ENCODE measurements around the gene NUP58. TPM values are rescaled to one million over a fixed set of nuclear protein-coding genes. Genes with fewer than 3 reads are reported as not detected.

The NUP58 gene
- total and polyA plus RNA-seq, 4 donors, result 25.6 to 82.5 (median 54.0) TPM

DNA sequence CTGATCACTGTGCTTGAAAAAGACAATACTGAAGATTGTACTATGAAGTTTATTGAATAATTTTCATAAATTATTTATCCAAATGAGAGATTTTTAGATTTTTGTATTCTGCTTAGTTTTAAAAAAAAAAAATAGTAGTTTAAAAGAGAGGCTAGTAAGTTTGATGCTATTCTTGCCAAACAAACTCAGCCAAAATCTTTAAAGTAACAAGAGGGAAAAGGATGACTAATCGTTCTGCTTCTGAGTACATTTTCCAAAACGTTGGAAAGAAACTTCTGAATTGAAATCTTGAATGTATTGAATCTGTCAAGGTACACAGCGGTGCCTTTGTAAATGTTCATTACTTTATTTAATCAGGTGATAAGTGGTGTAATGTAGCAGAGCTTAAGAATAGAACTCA lies 34.4 kb downstream of the NUP58 start:
- Histone ChIP-seq H3K9me3 (ENCODE audit: control insufficient read depth in 4 of 4, insufficient read depth in 3 of 4, low read length in 3 of 4) (no peaks in the 10 kb centered on the region), H3K4me1 (ENCODE audit: control insufficient read depth in 5 of 5, insufficient read depth in 5 of 5, low read length in 5 of 5) (no peaks in the 10 kb centered on the region), H3K4me3 (no peak overlapping the region), H3K36me3 (ENCODE audit: control insufficient read depth in 4 of 4, insufficient read depth in 4 of 4, low read length in 4 of 4) (peaks cover 4 to 45% (median 23%) of the 10 kb centered on the region in 4 donors), H3K27me3 (ENCODE audit: control insufficient read depth in 3 of 3, insufficient read depth in 3 of 3, low read length in 2 of 3) (no peaks in the 10 kb centered on the region), H3K27ac (ENCODE audit: low read depth in 1 of 2, low read length in 1 of 2) (no peak overlapping the region), H3K9ac (ENCODE audit: insufficient read depth in 1 of 2, low read length in 2 of 2) (no peak overlapping the region)
- 63 to 83% methylated on average over 3 of the region's 3 CpGs for WGBS, 2 donors
- ATAC-seq (ENCODE audit: insufficient read depth, low FRiP score), result no peak
- no peak for TF ChIP-seq CTCF (IDR thresholded peaks at IDR 0.05; ENCODE audit: control extremely low read depth, extremely low read depth)
- no peak for DNase-seq

GRCh38 chr13:25345576-25345975 lies 44.2 kb downstream of the NUP58 start:
- H3K27me3 ChIP-seq (ENCODE audit: control insufficient read depth in 3 of 3, insufficient read depth in 3 of 3, low read length in 2 of 3), result no peaks in the 10 kb centered on the region
- H3K36me3 ChIP-seq (ENCODE audit: control insufficient read depth in 4 of 4, insufficient read depth in 4 of 4, low read length in 4 of 4), result peaks cover 0 to 4% (median 0%) of the 10 kb centered on the region in 4 donors
- no peak for TF ChIP-seq CTCF (IDR thresholded peaks at IDR 0.05; ENCODE audit: control extremely low read depth, extremely low read depth)
- DNase-seq (no peak), ATAC-seq (ENCODE audit: insufficient read depth, low FRiP score) (no peak)
- H3K4me1 ChIP-seq (ENCODE audit: control insufficient read depth in 5 of 5, insufficient read depth in 5 of 5, low read length in 5 of 5), result no peaks in the 10 kb centered on the region
- no peak overlapping the region for H3K9ac ChIP-seq (ENCODE audit: insufficient read depth in 1 of 2, low read length in 2 of 2)
- H3K27ac ChIP-seq (ENCODE audit: low read depth in 1 of 2, low read length in 1 of 2), result no peak overlapping the region
- H3K9me3 ChIP-seq (ENCODE audit: control insufficient read depth in 4 of 4, insufficient read depth in 3 of 4, low read length in 3 of 4), result no peaks in the 10 kb centered on the region
- 87 to 97% methylated on average over 2 of the region's 2 CpGs for WGBS, 2 donors
- H3K4me3 ChIP-seq, result no peak overlapping the region

DNA sequence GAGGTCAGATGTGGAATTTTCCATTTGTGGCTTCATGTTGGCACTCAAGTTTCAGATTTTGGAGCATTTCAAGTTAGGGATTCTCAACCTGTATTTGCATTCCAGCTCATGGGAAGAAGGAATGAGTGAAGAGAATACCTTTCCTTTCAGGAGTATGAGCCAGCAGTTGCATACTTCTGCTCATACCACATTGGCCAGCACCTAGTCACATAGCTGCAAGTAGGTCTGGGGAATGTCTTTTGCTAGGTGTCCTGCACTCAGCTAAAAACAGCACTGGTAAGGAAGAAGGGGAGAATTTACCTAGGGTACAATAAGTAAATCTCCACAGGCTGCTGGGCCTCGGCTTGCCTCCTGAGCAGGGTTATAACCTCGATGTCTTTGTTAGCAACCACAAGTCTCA lies 45.7 kb downstream of the NUP58 start:
- H3K9me3 ChIP-seq (ENCODE audit: control insufficient read depth in 4 of 4, insufficient read depth in 3 of 4, low read length in 3 of 4), result no peaks in the 10 kb centered on the region
- H3K4me1 ChIP-seq (ENCODE audit: control insufficient read depth in 5 of 5, insufficient read depth in 5 of 5, low read length in 5 of 5), result no peaks in the 10 kb centered on the region
- peak overlapping the region; percentile 8 for H3K4me3 ChIP-seq
- H3K27ac ChIP-seq (ENCODE audit: low read depth in 1 of 2, low read length in 1 of 2), result no peak overlapping the region
- WGBS, 2 donors, result 81 to 83% methylated on average over 2 of the region's 2 CpGs
- no peak for DNase-seq
- H3K36me3 ChIP-seq (ENCODE audit: control insufficient read depth in 4 of 4, insufficient read depth in 4 of 4, low read length in 4 of 4), result no peaks in the 10 kb centered on the region
- H3K27me3 ChIP-seq (ENCODE audit: control insufficient read depth in 3 of 3, insufficient read depth in 3 of 3, low read length in 2 of 3), result no peaks in the 10 kb centered on the region
- H3K9ac ChIP-seq (ENCODE audit: insufficient read depth in 1 of 2, low read length in 2 of 2), result no peak overlapping the region
- no peak for ATAC-seq (ENCODE audit: insufficient read depth, low FRiP score)
- no peak for TF ChIP-seq CTCF (IDR thresholded peaks at IDR 0.05; ENCODE audit: control extremely low read depth, extremely low read depth)

DNA sequence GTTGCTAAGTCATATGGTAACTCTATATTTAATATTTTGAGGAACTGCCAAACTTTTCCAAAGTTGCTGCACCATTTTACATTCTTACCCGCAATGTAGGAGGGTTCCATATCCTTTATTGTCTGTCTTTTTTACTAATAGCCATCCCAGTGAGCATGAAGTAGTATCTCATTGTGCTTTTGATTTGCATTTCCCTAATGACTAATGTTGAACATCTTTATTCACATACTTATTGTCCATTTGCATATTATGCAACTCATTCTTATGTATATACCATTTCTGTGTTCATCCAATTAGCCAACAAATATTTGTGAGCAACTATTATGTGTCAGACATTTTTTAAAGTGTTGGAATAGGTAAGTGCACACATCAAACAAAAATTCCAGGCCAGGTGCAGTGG lies 50.0 kb downstream of the NUP58 start:
- Histone ChIP-seq H3K9ac (ENCODE audit: insufficient read depth in 1 of 2, low read length in 2 of 2) (no peak overlapping the region), H3K9me3 (ENCODE audit: control insufficient read depth in 4 of 4, insufficient read depth in 3 of 4, low read length in 3 of 4) (peaks cover 0 to 4% (median 0%) of the 10 kb centered on the region in 4 donors), H3K4me1 (ENCODE audit: control insufficient read depth in 5 of 5, insufficient read depth in 5 of 5, low read length in 5 of 5) (no peaks in the 10 kb centered on the region), H3K27ac (ENCODE audit: low read depth in 1 of 2, low read length in 1 of 2) (no peak overlapping the region), H3K27me3 (ENCODE audit: control insufficient read depth in 3 of 3, insufficient read depth in 3 of 3, low read length in 2 of 3) (no peaks in the 10 kb centered on the region), H3K4me3 (no peak overlapping the region), H3K36me3 (ENCODE audit: control insufficient read depth in 4 of 4, insufficient read depth in 4 of 4, low read length in 4 of 4) (no peaks in the 10 kb centered on the region)
- DNase-seq (no peak), ATAC-seq (ENCODE audit: insufficient read depth, low FRiP score) (no peak)
- no peak for TF ChIP-seq CTCF (IDR thresholded peaks at IDR 0.05; ENCODE audit: control extremely low read depth, extremely low read depth)
- WGBS, 2 donors, result 97 to 98% methylated on average over 1 of the region's 1 CpG

Data from lung (tissue), 12 donors.